ENCODE measurements around the gene PRDM10. TPM values are rescaled to one million over a fixed set of nuclear protein-coding genes. Genes with fewer than 3 reads are reported as not detected.

The PRDM10 gene
- 10 to 100 TPM in 1 of 2 donors, 1 to 10 TPM in 1; 9.7 to 11.0 TPM for total RNA-seq

DNA sequence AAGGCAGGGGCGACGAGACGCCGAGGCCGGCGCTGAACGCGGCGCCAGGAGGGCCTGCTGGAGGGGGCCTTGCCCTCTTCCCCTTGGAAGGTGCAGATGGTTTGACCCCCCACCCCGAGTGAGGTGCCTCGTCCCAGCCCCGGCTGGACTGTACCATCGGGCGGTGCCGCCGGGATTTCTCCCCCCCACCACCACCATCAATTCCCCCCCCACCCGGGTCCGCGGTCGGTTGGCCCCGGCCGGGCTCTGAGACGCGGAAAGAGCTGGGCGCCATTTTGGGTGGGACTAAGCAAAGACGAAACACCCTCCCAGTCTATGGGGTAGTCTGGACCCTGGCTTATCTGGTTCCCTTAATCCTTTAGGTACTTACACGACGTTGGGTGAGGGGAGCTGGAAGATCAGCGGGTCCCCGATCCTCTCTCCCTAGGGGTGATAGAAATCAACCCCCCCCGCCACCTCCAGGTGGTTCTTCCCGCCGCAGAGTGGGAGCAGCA lies at the start of gene PRDM10:
TSS of gene PRDM10 (minus strand) at position 484 of the 494 bp plus-strand sequence. CDS start 41,871 bp downstream, outside the sequence.

DNA sequence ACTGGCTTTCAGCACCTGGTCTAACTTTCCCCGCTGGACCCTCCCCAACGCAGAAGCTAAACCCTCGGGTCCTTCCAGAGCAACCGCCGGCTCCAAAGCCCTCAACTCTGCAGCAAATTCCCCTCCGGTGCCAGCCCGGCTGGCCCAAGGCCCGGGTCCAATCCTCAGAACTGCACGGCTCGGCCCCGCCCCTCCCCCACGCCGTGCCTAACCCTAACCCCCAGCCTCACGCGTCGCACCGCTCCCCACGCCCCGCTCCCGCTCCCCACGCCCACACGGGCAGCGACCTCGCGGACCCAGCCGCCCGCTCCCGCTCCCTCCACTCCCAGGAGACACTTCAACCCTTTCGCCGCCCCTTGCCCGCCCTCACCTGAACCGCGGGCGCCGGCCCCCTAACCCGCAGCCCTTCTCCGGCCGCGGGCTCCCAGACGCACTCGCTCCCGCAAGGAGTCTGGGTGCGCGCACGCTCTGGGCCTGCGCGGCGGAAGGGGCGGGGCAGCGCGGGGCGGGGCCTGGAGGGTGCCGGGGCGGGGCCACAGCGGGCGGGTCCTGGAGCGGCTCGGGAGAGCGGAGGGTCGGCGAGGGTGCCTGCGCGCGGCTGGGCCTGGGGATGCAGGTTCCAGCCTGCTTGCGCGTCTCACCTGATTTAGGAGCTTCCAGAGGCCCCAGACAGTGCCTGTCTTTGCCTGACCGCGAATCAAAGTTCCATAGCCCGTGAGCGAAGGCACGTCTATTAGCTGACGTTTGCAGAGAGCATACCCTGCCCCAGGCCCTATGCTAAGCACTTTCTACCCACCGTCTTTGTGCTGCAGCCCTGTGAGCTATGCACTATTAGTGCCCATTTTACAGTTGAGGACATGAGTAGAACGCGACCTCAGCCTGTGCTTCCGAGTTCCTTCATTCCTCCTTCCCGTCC lies 107.3 kb downstream of the PRDM10 start, which contains the start of gene NFRKB:
TSS of gene NFRKB (minus strand) at position 453 of the 916 bp plus-strand sequence. CDS start 2,729 bp downstream, outside the sequence.

Other genes starting within 250 kb of the PRDM10 start
- not detected for gene TMEM45B, start 187.0 kb downstream of the PRDM10 start, total RNA-seq
- gene NFRKB, start 107.3 kb downstream of the PRDM10 start, total RNA-seq: 10 to 100 TPM; 25.1 to 32.3 TPM
- gene APLP2, start 67.1 kb upstream of the PRDM10 start, total RNA-seq: 10 to 100 TPM; 57.6 to 90.9 TPM
- not detected for gene ST14, start 156.9 kb upstream of the PRDM10 start, total RNA-seq

Data from melanocyte of skin (primary cell).